ENCODE results near the gene PARD3B. TPM values are rescaled to one million over a fixed set of nuclear protein-coding genes. Genes with fewer than 3 reads are reported as not detected.

Gene PARD3B
- total RNA-seq, 1 donor from 2014 or later: 10.3 TPM

DNA sequence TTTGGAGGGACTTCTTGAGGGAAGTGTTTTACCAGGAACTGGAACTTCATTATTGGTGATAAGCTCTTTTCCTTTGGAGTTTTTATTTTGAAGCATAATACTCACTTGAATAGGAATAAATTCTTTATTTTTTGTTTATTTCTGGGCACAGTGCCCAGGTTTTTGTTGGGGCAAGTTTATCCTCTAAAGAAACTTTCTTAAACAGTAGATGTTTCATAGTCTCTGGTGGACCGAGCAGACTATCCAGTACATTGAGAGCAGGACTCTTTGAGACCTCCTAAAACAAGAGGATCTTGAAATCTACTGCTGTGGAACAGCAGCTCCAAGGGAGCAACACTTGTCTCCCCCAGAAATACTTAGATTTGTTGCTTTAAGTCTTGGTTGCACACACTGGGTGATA lies 109.4 kb downstream of the PARD3B start:
- no peak for DNase-seq (ENCODE audit: extremely low read depth, low read depth, low spot score)

DNA sequence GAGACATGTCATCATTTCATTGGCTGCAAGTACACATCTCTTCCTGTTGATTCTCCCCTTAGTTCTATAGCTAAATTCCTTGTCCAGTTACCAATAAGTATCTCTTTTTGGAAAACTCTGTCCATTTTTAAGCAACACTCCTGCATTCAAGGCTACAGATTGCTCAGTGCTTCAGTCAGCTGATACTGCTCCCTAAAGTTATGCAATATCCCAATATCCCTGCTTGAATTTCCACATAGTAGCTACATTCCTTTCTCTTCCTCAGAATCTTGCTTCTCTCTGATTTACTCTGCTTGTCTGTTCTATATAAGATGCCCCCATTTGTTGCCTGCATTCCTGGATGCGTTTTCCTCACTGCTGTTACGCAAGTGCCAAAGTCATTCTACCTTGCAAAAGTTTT lies 109.8 kb downstream of the PARD3B start:
- no peak for DNase-seq (ENCODE audit: extremely low read depth, low read depth, low spot score)

DNA sequence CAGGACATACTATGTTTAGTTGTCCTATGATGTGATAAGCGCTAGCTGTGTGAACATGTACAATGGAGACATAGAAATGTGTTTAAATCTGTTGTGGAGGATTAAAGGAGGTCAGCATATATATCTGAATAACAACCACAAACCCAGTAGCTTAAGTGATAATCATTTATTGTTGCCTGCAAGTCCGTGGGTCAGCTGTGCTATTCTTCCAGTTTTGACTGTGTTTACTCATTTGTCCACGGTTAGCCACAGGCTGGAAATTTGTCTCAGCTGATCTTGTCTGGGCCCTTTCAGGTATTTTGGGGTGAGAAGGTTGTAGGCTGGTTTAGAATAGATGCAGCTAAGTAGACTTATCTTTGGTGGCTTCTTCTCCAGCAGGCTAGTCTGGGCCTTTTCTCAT lies 110.4 kb downstream of the PARD3B start:
- no peak for DNase-seq (ENCODE audit: extremely low read depth, low read depth, low spot score)

DNA sequence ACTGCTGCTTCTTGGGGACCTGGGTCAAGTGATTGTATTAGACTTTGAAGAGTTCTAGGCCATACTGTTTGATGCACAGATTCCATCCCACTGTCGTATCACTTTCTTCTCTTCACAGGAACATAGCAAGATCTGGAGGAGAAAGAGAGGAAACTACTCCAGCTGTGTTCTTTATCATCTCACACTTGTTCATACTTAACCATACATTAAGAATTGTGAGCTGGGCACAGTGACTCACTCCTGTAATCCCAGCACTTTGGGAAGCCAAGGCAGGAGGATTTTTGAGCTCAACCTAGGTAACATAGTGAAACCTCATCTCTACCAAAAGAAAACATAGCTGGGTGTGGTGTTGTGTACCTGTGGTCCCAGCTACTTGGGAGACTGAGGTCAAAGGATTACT lies 111.7 kb downstream of the PARD3B start:
- DNase-seq (ENCODE audit: extremely low read depth, low read depth, low spot score): no peak

DNA sequence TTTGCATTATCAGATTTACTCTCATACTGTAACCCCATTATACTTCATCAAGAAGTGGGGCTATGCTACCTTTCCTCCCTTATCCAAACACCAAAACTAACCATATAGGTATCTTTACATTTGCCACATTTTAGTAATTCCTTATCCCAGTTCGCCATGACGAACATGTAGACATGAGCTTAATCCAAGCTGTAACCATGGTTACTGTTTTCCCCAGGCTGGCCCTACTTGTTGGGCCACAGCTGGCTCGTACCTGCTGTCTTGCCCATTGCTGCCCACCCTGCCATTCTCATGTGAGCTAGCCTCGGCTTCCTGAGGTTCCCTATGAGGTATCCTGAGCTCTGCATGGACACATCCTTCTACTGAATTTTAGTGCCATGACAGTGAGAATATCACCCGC lies 117.7 kb downstream of the PARD3B start:
- no peak for DNase-seq (ENCODE audit: extremely low read depth, low read depth, low spot score)

DNA sequence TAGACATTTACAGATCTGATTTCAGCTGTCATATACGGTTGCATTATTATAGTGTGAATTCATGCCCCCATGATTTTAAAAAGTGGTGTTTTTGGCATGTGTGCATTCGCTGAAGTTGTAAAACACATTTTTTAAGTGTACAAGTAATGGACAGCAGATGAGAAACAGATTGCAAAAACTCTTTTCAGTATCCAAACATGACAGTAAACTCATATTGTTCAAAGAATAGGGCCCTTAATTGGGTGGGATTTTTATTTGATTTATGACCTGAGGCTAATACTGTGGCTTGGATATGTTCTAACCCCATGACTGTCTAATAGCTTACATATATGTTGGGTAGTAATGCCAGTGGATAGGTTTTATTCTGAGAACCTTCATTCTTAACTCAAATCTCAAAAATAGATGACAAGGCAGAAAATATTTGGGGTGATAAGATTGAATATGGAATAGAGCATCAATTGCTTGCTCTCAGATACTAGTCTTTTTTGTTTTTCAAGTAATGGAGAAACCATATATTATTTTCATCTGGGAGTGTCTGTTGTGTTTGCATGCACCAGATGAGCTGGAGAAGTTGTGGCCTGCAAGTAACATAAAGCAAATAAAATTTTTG lies 118.6 kb downstream of the PARD3B start:
- no peak for DNase-seq (ENCODE audit: extremely low read depth, low read depth, low spot score)

DNA sequence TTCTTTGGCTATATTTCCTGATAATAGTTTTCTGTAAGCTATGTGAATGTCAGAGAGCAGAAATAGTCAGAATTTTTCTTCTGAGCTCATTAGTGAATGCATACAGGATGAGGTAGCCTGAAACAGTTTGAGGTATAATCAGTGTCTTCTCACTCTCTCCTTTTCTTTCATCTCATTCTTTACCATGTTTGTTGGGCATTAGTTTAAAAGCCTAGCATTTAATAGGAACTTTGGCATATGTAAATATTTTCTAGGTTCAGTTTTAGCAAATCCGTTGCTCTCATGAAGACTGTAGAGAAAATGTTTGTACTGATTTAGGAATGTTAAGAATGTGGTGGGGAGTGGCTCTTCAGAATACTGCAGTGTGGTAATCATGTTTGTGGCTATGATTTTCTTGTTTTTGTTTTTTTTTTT lies 119.4 kb downstream of the PARD3B start:
- DNase-seq (ENCODE audit: extremely low read depth, low read depth, low spot score): no peak

DNA sequence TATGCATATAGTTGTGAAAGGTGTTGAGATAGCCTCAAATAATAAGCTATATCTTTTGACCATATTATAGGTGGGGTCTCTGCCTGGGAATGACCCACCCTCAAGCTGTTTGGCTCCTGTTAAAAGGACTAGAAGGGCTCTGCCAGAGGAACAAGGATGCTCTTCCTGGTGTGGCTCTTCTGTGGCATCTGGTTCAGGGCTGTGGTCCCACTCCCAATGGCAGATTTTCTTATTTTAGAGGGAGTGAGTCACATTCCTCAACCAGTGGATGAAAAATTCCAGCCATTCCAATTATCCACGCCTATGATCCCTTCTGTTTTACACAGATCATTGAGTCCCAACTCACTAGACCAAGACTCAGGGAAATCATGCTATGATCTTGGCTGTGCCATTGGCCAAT lies 119.9 kb downstream of the PARD3B start:
- DNase-seq (ENCODE audit: extremely low read depth, low read depth, low spot score): no peak

DNA sequence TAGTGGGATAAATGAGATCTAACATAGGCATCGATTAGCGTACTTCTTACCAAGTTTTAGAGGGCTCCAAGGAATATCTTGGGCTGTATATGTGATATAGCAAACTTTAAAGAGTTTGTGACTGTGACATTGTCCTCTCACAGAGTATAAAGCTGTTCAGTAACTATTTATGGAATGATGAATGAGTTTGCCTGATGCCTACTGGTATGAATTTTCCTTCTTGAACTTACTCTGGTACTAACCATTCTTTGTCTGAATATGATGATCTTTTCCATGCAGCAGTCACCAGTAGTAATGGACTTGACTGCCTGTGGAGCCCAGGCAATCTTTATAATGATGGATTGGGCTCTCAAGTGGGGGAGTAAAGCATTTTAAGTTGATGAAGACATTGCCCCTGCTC lies 120.5 kb downstream of the PARD3B start:
- no peak for DNase-seq (ENCODE audit: extremely low read depth, low read depth, low spot score)

DNA sequence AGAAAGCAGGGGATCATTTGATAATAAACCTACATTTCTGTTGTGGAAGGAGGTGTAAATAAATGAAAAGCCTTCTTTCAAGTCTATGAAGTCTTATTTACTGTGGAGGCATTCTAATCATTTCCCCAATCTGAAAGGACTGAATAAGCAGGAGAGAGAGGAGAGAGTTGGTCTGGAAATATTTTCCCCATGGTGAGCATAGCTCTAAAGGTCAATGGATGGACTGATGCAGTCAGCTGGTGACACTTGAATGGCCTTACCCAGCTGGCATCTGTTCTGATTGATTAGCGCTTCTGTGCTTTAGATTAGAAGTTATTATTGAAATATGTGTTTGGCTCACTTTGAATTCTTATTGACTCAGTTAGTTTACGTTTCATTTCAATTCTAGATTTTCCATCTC lies 122.7 kb downstream of the PARD3B start:
- DNase-seq (ENCODE audit: extremely low read depth, low read depth, low spot score): no peak

DNA sequence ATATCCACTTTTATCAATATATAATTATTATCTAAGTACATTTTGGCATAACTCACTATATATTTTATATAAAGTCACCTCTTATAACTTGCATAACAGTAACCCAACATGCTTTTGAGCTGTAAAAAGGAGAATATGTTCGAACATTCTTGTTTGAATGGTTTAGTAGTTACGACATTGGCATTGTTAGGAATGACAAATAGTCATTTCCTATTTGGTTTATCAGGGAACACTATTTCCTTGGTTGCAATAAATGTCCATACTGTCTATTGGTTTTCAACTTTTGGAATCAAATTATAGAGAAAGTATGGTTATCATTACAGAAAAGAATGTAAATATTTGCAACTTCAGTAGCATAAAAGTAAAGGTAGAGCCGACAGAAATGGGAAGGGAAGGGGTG lies 124.1 kb downstream of the PARD3B start:
- no peak for DNase-seq (ENCODE audit: extremely low read depth, low read depth, low spot score)

DNA sequence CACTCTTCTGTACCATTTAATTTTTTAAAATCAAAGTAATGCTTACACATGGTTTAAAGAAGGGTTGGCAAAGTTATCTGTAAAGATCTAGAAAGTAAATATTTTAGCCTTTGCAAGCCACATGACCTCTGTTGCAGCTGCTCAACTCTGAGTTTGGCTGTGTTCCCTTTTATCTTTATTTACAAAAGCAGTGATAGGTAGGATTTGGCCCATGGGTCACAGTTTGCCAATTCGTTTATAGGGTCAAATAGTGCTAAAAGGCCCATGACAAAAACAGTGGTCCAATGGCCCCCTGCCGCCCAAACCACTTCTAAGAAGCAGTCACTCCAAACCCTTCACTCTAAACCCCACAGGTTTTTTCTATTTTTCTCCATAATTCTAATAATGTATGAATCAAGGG lies 124.8 kb downstream of the PARD3B start:
- DNase-seq (ENCODE audit: extremely low read depth, low read depth, low spot score): no peak

DNA sequence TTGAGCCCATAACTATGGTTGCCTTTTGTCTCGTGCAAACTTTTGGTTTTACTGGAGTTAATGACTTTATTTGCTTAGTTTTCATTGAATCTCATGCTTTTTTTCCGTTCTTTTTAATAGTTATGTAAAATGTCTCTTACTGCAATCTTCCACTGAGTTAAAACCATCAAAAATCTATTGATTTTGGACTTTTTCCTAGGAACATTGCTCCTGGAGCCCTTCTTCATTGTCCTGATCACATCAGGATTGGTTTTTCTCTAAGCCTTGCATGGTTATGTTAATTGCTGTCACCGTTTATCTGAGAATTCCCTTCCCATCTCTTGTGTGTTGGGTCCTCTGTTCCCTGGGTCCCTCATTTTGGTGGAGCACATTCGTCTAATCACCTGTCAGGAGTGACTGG lies 125.5 kb downstream of the PARD3B start:
- DNase-seq (ENCODE audit: extremely low read depth, low read depth, low spot score): no peak

DNA sequence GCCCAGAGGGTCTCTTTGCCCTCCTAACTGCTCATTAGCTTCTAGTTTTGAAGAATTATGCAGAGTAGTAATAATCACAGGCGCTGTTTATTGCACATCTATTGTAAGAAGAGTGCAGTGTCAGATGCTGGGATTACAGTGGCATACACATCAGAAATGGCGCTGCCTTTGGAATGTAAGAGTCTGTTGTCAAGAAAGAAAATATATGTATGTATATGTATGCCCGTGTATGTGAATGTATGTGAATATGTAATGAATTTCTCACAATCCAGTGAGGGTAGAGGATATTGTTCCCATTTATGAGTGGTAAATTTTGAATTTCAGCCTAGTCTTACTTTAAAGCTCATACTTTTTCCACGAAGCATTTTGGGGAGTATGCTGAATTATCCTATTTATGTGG lies 127.5 kb downstream of the PARD3B start:
- DNase-seq (ENCODE audit: extremely low read depth, low read depth, low spot score): no peak

DNA sequence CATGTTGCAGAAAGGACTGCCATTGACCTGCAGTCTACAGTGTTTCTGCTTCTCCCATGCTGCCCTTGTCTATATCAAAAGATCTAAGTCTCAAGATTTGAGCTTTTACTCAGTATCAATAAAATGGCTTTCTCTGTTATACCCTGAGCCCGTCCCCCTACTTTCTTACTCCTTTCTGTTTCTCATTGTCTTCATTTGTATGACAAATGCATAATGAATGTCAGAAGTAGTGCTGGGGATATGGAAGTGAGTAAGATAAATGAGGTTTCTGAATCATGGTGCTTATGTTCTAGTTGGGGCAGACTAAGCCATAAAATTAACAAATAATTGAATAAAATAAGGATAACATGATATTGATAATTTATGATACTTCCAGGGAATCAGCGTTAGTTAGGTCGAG lies 128.6 kb downstream of the PARD3B start:
- DNase-seq (ENCODE audit: extremely low read depth, low read depth, low spot score): no peak

DNA sequence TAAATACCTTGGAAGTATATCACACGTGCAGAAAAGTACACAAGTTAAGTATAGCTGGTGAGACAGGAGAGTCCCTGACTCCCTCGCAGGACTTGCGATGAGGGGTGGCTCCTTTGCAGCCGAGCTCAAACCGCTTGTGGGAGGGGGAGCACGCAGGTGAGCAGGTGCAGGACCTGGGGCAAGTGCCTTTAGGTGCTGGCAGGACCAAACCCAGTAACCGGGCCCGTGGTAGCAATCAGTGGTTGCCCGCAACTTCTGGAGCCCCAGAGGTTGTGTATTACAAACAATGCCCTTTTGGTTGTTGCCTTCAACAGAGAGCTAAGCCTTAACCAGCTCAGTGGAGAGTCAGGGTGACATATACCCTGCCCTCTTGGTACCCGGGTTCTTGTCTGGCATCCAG lies 132.8 kb downstream of the PARD3B start:
- DNase-seq (ENCODE audit: extremely low read depth, low read depth, low spot score): no peak

DNA sequence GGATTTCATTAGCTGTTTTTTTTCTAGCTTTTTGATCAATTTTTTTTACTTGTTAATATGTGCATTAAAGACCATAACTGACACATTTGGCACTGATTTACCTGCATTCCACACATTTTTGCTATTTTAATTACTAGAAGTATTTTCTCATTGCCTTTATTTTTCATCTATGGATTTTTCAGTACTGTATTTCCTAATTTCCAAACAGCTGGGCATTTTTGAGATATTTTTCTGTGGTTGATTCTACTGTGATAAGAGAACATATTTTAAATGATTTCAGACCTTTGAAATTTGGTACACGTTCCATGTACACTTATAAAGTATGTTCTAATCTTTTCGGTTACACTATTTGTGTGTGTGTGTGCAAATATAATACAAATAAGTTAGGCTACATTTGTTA lies 135.3 kb downstream of the PARD3B start:
- no peak for DNase-seq (ENCODE audit: extremely low read depth, low read depth, low spot score)

DNA sequence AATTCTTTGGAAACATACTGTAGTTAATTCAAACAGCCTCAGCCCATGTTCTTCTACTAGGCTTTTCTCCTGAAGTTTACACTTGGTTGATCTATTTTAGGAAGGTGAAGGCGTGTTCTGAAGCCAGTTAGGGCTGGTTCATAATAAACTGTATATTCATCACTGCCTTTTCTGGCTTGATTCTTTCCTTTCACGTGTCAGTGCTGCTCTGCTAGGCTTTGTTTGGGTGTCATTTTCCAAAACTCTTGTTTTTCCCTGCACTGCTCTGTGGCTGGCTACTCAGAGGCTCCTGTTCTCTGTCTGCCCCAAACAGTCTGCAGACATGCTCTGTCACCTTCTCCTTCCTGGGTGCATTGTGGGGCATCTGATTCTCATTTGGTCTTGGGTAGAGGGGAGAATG lies 136.1 kb downstream of the PARD3B start:
- no peak for DNase-seq (ENCODE audit: extremely low read depth, low read depth, low spot score)

DNA sequence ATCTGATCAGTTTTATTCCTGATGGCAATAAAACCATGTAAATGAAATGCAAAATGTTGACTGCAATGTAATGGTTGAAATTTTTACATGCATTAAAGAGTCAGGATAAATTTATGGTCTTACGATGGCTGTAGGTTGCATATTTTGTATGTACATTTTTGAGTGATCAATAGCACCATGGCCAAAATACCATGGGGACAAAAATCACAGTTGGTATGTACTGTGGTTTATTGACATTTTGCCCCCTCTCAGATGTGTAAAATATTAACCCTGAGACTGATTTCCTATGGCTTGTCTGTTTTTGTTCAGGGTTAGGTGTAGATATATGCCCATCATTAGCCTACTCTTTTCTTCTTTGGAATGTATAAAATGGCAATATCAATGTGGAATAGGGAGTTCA lies 138.1 kb downstream of the PARD3B start:
- no peak for DNase-seq (ENCODE audit: extremely low read depth, low read depth, low spot score)

DNA sequence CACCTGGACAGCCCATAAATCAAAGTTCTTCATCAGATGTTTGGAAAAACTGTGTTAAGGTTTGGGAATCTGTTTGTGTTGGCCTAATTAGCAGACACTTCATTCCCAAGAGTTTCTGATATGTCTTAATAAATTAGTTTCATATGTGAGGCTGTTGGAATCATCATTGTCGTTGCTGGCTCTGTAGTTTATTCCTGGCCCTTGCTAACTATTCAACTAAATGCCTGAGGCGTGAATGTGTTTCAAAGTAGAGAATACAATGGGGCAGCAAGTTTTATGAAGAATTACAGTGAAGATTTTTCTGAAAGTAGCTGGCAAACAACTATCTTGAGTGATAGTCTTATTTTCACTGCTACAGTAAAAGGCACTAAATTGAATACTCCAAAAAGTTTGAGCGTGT lies 141.1 kb downstream of the PARD3B start:
- DNase-seq (ENCODE audit: extremely low read depth, low read depth, low spot score): no peak

DNA sequence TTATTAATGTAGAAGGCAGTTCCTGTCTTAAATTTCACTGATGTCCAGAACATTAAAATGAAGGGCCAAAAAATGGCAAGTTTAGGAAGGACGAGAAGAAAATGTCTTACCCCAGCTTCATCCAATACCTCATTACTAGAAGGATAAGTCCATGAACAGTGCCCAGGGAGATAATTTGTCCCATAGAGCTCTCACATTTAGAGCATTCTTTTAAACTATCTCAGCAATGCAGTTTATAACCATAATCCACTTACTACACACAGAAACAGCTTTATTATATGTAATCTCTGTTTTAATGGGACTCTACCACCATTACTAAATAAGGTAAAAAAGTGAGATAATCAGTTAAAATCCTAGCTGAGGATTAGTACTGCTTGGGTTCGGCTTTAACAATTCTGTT lies 142.5 kb downstream of the PARD3B start:
- DNase-seq (ENCODE audit: extremely low read depth, low read depth, low spot score): no peak

DNA sequence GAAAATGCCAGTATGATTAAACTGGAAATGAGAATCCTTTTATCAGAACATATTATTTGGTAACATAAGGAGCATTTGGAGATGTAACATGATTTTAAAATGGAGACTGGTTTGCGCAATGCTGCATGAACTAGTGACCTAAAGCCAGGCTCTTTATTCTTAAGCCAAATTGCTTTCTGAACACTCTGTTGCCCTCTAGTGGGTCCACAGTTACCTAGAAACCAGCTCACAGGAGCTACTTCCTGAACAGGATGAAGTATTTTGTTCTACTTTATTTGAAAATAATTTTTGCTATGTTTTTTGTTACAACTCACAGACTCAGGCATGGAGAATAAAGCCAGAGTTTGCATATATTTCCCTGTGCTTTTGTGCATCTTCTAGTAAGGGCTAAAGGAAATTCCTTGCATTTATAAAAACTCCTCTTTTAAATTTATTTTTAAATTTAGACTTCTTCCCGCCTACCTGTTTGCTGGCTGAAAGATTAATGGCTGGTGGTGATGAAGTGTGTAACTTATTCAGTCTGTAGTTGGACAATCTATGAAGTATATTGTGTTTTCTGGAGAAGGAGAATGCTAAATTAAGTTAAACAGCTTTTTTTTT lies 146.7 kb downstream of the PARD3B start:
- peak; percentile 90 for DNase-seq (ENCODE audit: extremely low read depth, low read depth, low spot score)

DNA sequence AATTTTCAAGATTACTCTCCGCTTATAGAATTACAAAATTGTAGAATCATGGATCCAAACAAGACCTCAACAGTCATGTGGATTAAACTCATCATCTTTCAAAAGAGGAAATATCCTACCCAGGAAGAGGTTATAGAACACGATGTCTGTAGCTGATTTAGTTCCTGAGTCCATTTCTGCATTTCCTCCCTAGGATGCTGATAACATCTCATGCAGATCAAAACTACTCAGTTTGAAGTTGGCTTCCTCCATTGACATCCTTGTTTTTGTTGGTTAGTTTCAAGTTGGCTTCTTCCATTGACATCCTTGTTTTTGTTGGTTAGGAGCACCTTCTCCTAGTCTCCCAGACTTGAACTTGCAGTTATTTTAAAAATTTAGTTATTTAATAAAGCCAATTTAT lies 147.5 kb downstream of the PARD3B start:
- DNase-seq (ENCODE audit: extremely low read depth, low read depth, low spot score): no peak

All from glomerular endothelial cell (primary cell).